Measurements from ENCODE around the gene SMYD3.

SMYD3 gene

GRCh38 chr1:245939756-245940345 is 567.2 kb downstream of the SMYD3 start:
- no peaks in the 10 kb centered on the region for H3K27me3 ChIP-seq (ENCODE audit: insufficient read depth, low read length)
- H3K27ac ChIP-seq (ENCODE audit: low read depth, low read length): no peak overlapping the region
- no peaks in the 10 kb centered on the region for H3K36me3 ChIP-seq (ENCODE audit: insufficient read depth, low read length)
- H2AFZ ChIP-seq (ENCODE audit: low read length, unreplicated experiment): no peak overlapping the region
- H3K4me1 ChIP-seq (ENCODE audit: control insufficient read depth, insufficient read depth, low read length, unreplicated experiment): no peaks in the 10 kb centered on the region
- H3K79me2 ChIP-seq (ENCODE audit: control insufficient read depth, insufficient read depth, low read length, unreplicated experiment): no peaks in the 10 kb centered on the region
- no peak overlapping the region for H3K4me3 ChIP-seq (ENCODE audit: low read depth, low read length)

- H3K4me1 ChIP-seq (ENCODE audit: control insufficient read depth, insufficient read depth, low read length, unreplicated experiment): no peaks in the 10 kb centered on the region
- no peak overlapping the region for H3K4me3 ChIP-seq (ENCODE audit: low read depth, low read length)
- H3K79me2 ChIP-seq (ENCODE audit: control insufficient read depth, insufficient read depth, low read length, unreplicated experiment): no peaks in the 10 kb centered on the region
- H2AFZ ChIP-seq (ENCODE audit: low read length, unreplicated experiment): no peak overlapping the region
- no peaks in the 10 kb centered on the region for H3K27me3 ChIP-seq (ENCODE audit: insufficient read depth, low read length)
- H3K27ac ChIP-seq (ENCODE audit: low read depth, low read length): no peak overlapping the region
- H3K36me3 ChIP-seq (ENCODE audit: insufficient read depth, low read length): no peaks in the 10 kb centered on the region
Measured at GRCh38 chr1:245938046-245938435, 569.0 kb downstream of the SMYD3 start.

- Histone ChIP-seq H2AFZ (ENCODE audit: low read length, unreplicated experiment) (no peak overlapping the region), H3K4me3 (ENCODE audit: low read depth, low read length) (no peak overlapping the region), H3K27me3 (ENCODE audit: insufficient read depth, low read length) (no peaks in the 10 kb centered on the region), H3K27ac (ENCODE audit: low read depth, low read length) (no peak overlapping the region), H3K79me2 (ENCODE audit: control insufficient read depth, insufficient read depth, low read length, unreplicated experiment) (no peaks in the 10 kb centered on the region), H3K36me3 (ENCODE audit: insufficient read depth, low read length) (no peaks in the 10 kb centered on the region), H3K4me1 (ENCODE audit: control insufficient read depth, insufficient read depth, low read length, unreplicated experiment) (no peaks in the 10 kb centered on the region)
Measured at GRCh38 chr1:245937316-245938045, 569.6 kb downstream of the SMYD3 start.

GRCh38 chr1:245934409-245934808 is 572.7 kb downstream of the SMYD3 start:
- Histone ChIP-seq H2AFZ (ENCODE audit: low read length, unreplicated experiment) (no peak overlapping the region), H3K27ac (ENCODE audit: low read depth, low read length) (no peak overlapping the region), H3K27me3 (ENCODE audit: insufficient read depth, low read length) (no peaks in the 10 kb centered on the region), H3K79me2 (ENCODE audit: control insufficient read depth, insufficient read depth, low read length, unreplicated experiment) (no peaks in the 10 kb centered on the region), H3K4me1 (ENCODE audit: control insufficient read depth, insufficient read depth, low read length, unreplicated experiment) (no peaks in the 10 kb centered on the region), H3K4me3 (ENCODE audit: low read depth, low read length) (no peak overlapping the region), H3K36me3 (ENCODE audit: insufficient read depth, low read length) (no peaks in the 10 kb centered on the region)

GRCh38 chr1:245933431-245934045 is 573.5 kb downstream of the SMYD3 start:
- H3K79me2 ChIP-seq (ENCODE audit: control insufficient read depth, insufficient read depth, low read length, unreplicated experiment): no peaks in the 10 kb centered on the region
- H3K4me3 ChIP-seq (ENCODE audit: low read depth, low read length): no peak overlapping the region
- H2AFZ ChIP-seq (ENCODE audit: low read length, unreplicated experiment): no peak overlapping the region
- H3K36me3 ChIP-seq (ENCODE audit: insufficient read depth, low read length): no peaks in the 10 kb centered on the region
- no peak overlapping the region for H3K27ac ChIP-seq (ENCODE audit: low read depth, low read length)
- H3K4me1 ChIP-seq (ENCODE audit: control insufficient read depth, insufficient read depth, low read length, unreplicated experiment): no peaks in the 10 kb centered on the region
- H3K27me3 ChIP-seq (ENCODE audit: insufficient read depth, low read length): no peaks in the 10 kb centered on the region

- Histone ChIP-seq H3K27me3 (ENCODE audit: insufficient read depth, low read length) (no peaks in the 10 kb centered on the region), H3K36me3 (ENCODE audit: insufficient read depth, low read length) (no peaks in the 10 kb centered on the region), H3K79me2 (ENCODE audit: control insufficient read depth, insufficient read depth, low read length, unreplicated experiment) (no peaks in the 10 kb centered on the region), H2AFZ (ENCODE audit: low read length, unreplicated experiment) (no peak overlapping the region), H3K4me1 (ENCODE audit: control insufficient read depth, insufficient read depth, low read length, unreplicated experiment) (no peaks in the 10 kb centered on the region), H3K4me3 (ENCODE audit: low read depth, low read length) (no peak overlapping the region), H3K27ac (ENCODE audit: low read depth, low read length) (no peak overlapping the region)
Measured at GRCh38 chr1:245932302-245932972, 574.6 kb downstream of the SMYD3 start.

GRCh38 chr1:245931450-245931849 is 575.6 kb downstream of the SMYD3 start:
- H3K4me3 ChIP-seq (ENCODE audit: low read depth, low read length): no peak overlapping the region
- no peak overlapping the region for H2AFZ ChIP-seq (ENCODE audit: low read length, unreplicated experiment)
- H3K36me3 ChIP-seq (ENCODE audit: insufficient read depth, low read length): no peaks in the 10 kb centered on the region

GRCh38 chr1:245929224-245929623 is 577.9 kb downstream of the SMYD3 start:
- Histone ChIP-seq H3K4me1 (ENCODE audit: control insufficient read depth, insufficient read depth, low read length, unreplicated experiment) (no peaks in the 10 kb centered on the region), H3K79me2 (ENCODE audit: control insufficient read depth, insufficient read depth, low read length, unreplicated experiment) (no peaks in the 10 kb centered on the region), H2AFZ (ENCODE audit: low read length, unreplicated experiment) (no peak overlapping the region), H3K4me3 (ENCODE audit: low read depth, low read length) (no peak overlapping the region), H3K27ac (ENCODE audit: low read depth, low read length) (no peak overlapping the region), H3K36me3 (ENCODE audit: insufficient read depth, low read length) (no peaks in the 10 kb centered on the region), H3K27me3 (ENCODE audit: insufficient read depth, low read length) (no peaks in the 10 kb centered on the region)

More at GRCh38 chr1:245931450-245931849, 575.6 kb downstream of the SMYD3 start:
- H3K27ac ChIP-seq (ENCODE audit: low read depth, low read length): no peak overlapping the region
- no peaks in the 10 kb centered on the region for H3K79me2 ChIP-seq (ENCODE audit: control insufficient read depth, insufficient read depth, low read length, unreplicated experiment)
- H3K27me3 ChIP-seq (ENCODE audit: insufficient read depth, low read length): no peaks in the 10 kb centered on the region
- H3K4me1 ChIP-seq (ENCODE audit: control insufficient read depth, insufficient read depth, low read length, unreplicated experiment): no peaks in the 10 kb centered on the region

- Histone ChIP-seq H3K4me1 (ENCODE audit: control insufficient read depth, insufficient read depth, low read length, unreplicated experiment) (no peaks in the 10 kb centered on the region), H2AFZ (ENCODE audit: low read length, unreplicated experiment) (no peak overlapping the region)
Measured at GRCh38 chr1:245926888-245927287, 580.2 kb downstream of the SMYD3 start.

GRCh38 chr1:245923215-245923614 is 583.9 kb downstream of the SMYD3 start:
- no peaks in the 10 kb centered on the region for H3K4me1 ChIP-seq (ENCODE audit: control insufficient read depth, insufficient read depth, low read length, unreplicated experiment)
- no peaks in the 10 kb centered on the region for H3K36me3 ChIP-seq (ENCODE audit: insufficient read depth, low read length)
- H2AFZ ChIP-seq (ENCODE audit: low read length, unreplicated experiment): no peak overlapping the region
- no peaks in the 10 kb centered on the region for H3K27me3 ChIP-seq (ENCODE audit: insufficient read depth, low read length)
- H3K79me2 ChIP-seq (ENCODE audit: control insufficient read depth, insufficient read depth, low read length, unreplicated experiment): no peaks in the 10 kb centered on the region
- H3K4me3 ChIP-seq (ENCODE audit: low read depth, low read length): no peak overlapping the region
- H3K27ac ChIP-seq (ENCODE audit: low read depth, low read length): no peak overlapping the region

More at GRCh38 chr1:245926888-245927287, 580.2 kb downstream of the SMYD3 start:
- H3K79me2 ChIP-seq (ENCODE audit: control insufficient read depth, insufficient read depth, low read length, unreplicated experiment): no peaks in the 10 kb centered on the region
- H3K27ac ChIP-seq (ENCODE audit: low read depth, low read length): no peak overlapping the region
- H3K27me3 ChIP-seq (ENCODE audit: insufficient read depth, low read length): no peaks in the 10 kb centered on the region
- no peaks in the 10 kb centered on the region for H3K36me3 ChIP-seq (ENCODE audit: insufficient read depth, low read length)
- no peak overlapping the region for H3K4me3 ChIP-seq (ENCODE audit: low read depth, low read length)
